K562 (cell line): ENCODE results near the gene NR0B2. TPM values are rescaled to one million over a fixed set of nuclear protein-coding genes. Genes with fewer than 3 reads are reported as not detected.

ENCODE experiments used
- CBX2 ChIP-seq: fragments of 200-600 bp; sonication (generic); IDR thresholded peaks from one replicate; pipeline ENCODE4 v1.6.1; 2012; ENCODE audit warnings: mild to moderate bottlenecking, low read length, inconsistent platforms; ENCODE audit not compliant: insufficient read depth, poor library complexity, severe bottlenecking
- CREB3 ChIP-seq: fragments of 450-650 bp; conservative IDR thresholded peaks from 2 replicates; pipeline ENCODE4 v1.6.1; 2016; ENCODE audit warnings: missing genetic modification characterization, low read depth, mild to moderate bottlenecking, missing compliant biosample characterization, moderate library complexity
- CTCFL ChIP-seq: IDR thresholded peaks from 2 replicates; pipeline ENCODE4 v1.6.1; 2011; ENCODE audit warnings: borderline replicate concordance, low read depth, mild to moderate bottlenecking, moderate library complexity, low read length; ENCODE audit not compliant: insufficient read depth, poor library complexity, severe bottlenecking
- CUX1 ChIP-seq: fragments of 200-800 bp; sonication (Bioruptor generic); IDR thresholded peaks from 2 replicates; pipeline ENCODE4 v1.6.1; 2016; ENCODE audit warnings: missing genetic modification characterization, missing compliant biosample characterization
- HMG20A ChIP-seq: fragments of 450-650 bp; formaldehyde crosslinking; conservative IDR thresholded peaks from 2 replicates; pipeline ENCODE4 v1.4.0; 2020; ENCODE audit warnings: mild to moderate bottlenecking, mixed read lengths
- HOXB6 ChIP-seq: fragments of 250-450 bp; sonication (Bioruptor Pico); IDR thresholded peaks from 2 replicates; pipeline ENCODE4 v1.5.1; 2022; ENCODE audit warnings: mild to moderate bottlenecking, borderline replicate concordance
- NFIC ChIP-seq: fragments of 450-650 bp; IDR thresholded peaks from 2 replicates; pipeline ENCODE4 v1.6.1; 2017; ENCODE audit warnings: mild to moderate bottlenecking, inconsistent platforms
- POLR2G ChIP-seq: fragments of 200-400 bp; formaldehyde crosslinking; IDR thresholded peaks from 2 replicates; pipeline ENCODE4 v1.6.1; 2017; ENCODE audit warnings: low read depth, mild to moderate bottlenecking, antibody characterized with exemption, low read length, moderate library complexity
- SMARCA4 ChIP-seq: fragments of 450-650 bp; IDR thresholded peaks from 2 replicates; pipeline ENCODE4 v1.6.1; 2016
- SMC3 ChIP-seq: conservative IDR thresholded peaks from 2 replicates; pipeline ENCODE4 v1.6.1; 2011; ENCODE audit warnings: low read depth, low read length, improper control_type of control experiment; ENCODE audit not compliant: insufficient read depth
- SP1 ChIP-seq: sonication (generic); formaldehyde crosslinking; IDR thresholded peaks from 2 replicates; pipeline ENCODE4 v1.8.1; 2022; ENCODE audit warnings: mild to moderate bottlenecking, missing genetic modification reagents
- TBL1XR1 ChIP-seq, 2 experiments: IDR thresholded peaks; 2 replicates each; pipeline ENCODE4 v1.6.1; 2012; ENCODE audit warnings: improper control_type of control experiment in 2 of 2, low read length in 2 of 2, mild to moderate bottlenecking in 1 of 2
- TEAD4 ChIP-seq, 2 experiments: sonication (generic) in 1 of 2; formaldehyde crosslinking in 1 of 2; IDR thresholded peaks; 2 replicates each; pipeline versions ENCODE4 v1.6.1 to v1.8.0; 2012 to 2022; ENCODE audit warnings: borderline replicate concordance in 1 of 2, inconsistent platforms in 1 of 2, low read length in 1 of 2, mild to moderate bottlenecking in 1 of 2, missing genetic modification reagents in 1 of 2
- ZNF507 ChIP-seq: conservative IDR thresholded peaks from 2 replicates; pipeline ENCODE4 v1.6.1; 2017; ENCODE audit warnings: missing genetic modification characterization, missing compliant biosample characterization
- ZNF780A ChIP-seq: fragments of 250-450 bp; sonication (Bioruptor Pico); IDR thresholded peaks from 2 replicates; pipeline ENCODE4 v1.5.0; 2021; ENCODE audit warnings: mild to moderate bottlenecking
- polyA plus RNA-seq, 8 experiments: library from polyadenylated mRNA; depleted of rRNA in 4 of 8; stranded (reverse) in 5 of 8; unstranded in 3 of 8; fragments of >200 nt; fragmentation: Nextera tagmentation in 2 of 8; fragmentation: Illumina TruSeq in 1 of 8; extraction: Ambion mirVana in 2 of 8; extraction: Trizol in 1 of 8; gene quantifications; 2 replicates each; pipeline versions ENCODE4 v1.2.1 to v1.2.3, GENCODE V29; 2011 to 2014; ENCODE audit warnings: inconsistent platforms in 1 of 8, missing spikeins in 1 of 8
- total RNA-seq, 7 experiments: library from RNA; depleted of rRNA in 6 of 7; stranded (reverse); fragments of >200 nt in 6 of 7; fragmentation: Illumina TruSeq in 2 of 7; extraction: Trizol in 2 of 7; gene quantifications; 2 replicates each; pipeline versions ENCODE4 v1.2.1 to v1.2.3, GENCODE V29; 2011 to 2021; ENCODE audit warnings: low replicate concordance in 1 of 7

NR0B2 gene
- total and polyA plus RNA-seq, 9 of the 15 experiments (the other 6 are each of a cell fraction or from before 2014, with no cell fraction given): not detected

- TF ChIP-seq CUX1 (no peak), CREB3 (no peak), HMG20A (CRISPR knock-in tag) (no peak), CBX2 (no peak), ZNF780A (no peak), HOXB6 (CRISPR knock-in tag) (no peak), CTCFL (no peak), NFIC (peak; percentile 99), TEAD4 (IDR thresholded peaks at IDR 0.05; ENCODE audit: low read length) (0 out of 2 replicates have a peak, but pooled peaks have one; percentile 24), TEAD4 (CRISPR knock-in tag; IDR thresholded peaks at IDR 0.05; ENCODE audit: borderline replicate concordance) (no peak), POLR2G (peak; percentile 63), ZNF507 (tag) (no peak), SMARCA4 (peak; percentile 37; the same call in 1 of the 2 replicates), TBL1XR1 (IDR thresholded peaks at IDR 0.05; ENCODE audit: low read length in 2 of 2) (no peak), SMC3 (peak; percentile 35; the same call in 1 of the 2 replicates), SP1 (CRISPR knock-in tag) (0 out of 2 replicates have a peak, but pooled peaks have one; percentile 37)
Observed at GRCh38 chr1:26862781-26863684, 50.7 kb downstream of the NR0B2 start, which contains the start of gene SFN (continued).
